GM19372 (cell line): ENCODE data around the gene S100A14.

Experiments used
- ATAC-seq: cut with Tn5 transposase; IDR thresholded peaks from one replicate; pipeline ENCODE4 v1.9.1; 2021; ENCODE audit warnings: mild to moderate bottlenecking, low read depth, moderate library complexity; ENCODE audit not compliant: unreplicated experiment

Gene S100A14

GRCh38 chr1:153566414-153567371 lies 49.4 kb downstream of the S100A14 start:
- no peak for ATAC-seq

GRCh38 chr1:153565529-153566374 lies 50.4 kb downstream of the S100A14 start, which contains the start of gene S100A2:
Gene S100A2 (minus strand): TSS chr1:153565844. CDS start chr1:153563877, 1,967 bp downstream.
- ATAC-seq = no peak
